Measurements from ENCODE around the gene LIMCH1. TPM values are rescaled to one million over a fixed set of nuclear protein-coding genes. Genes with fewer than 3 reads are reported as not detected.

The LIMCH1 gene
- total RNA-seq, 3 donors from 2014 or later (not counting 1 experiment from before 2014, with no cell fraction given): 0.05 TPM; not detected in 2

- Mint-ChIP-seq H3K9me3 (peaks cover 0 to 3% of the 10 kb centered on the region in 2 donors), H3K4me1 (no peaks in the 10 kb centered on the region), H3K27ac (no peak overlapping the region), H3K27me3 (ENCODE audit: low read depth in 2 of 2) (no peaks in the 10 kb centered on the region), H3K4me3 (no peak overlapping the region), H3K36me3 (no peaks in the 10 kb centered on the region)
- no peak for TF ChIP-seq CTCF (IDR thresholded peaks at IDR 0.05)
- H3K4me3 ChIP-seq (ENCODE audit: low read length): no peak overlapping the region
- no peak for ATAC-seq
- H3K36me3 ChIP-seq (ENCODE audit: control insufficient read depth, insufficient read depth, low read length): no peaks in the 10 kb centered on the region
- 100% methylated on average over 1 of the region's 1 CpG for WGBS (ENCODE audit: insufficient coverage)
- intact Hi-C loops (cut with micrococcal nuclease): no loop called here
- H3K27me3 ChIP-seq (ENCODE audit: control insufficient read depth, insufficient read depth, low read length): no peaks in the 10 kb centered on the region
- no peak overlapping the region for H3K27ac ChIP-seq (ENCODE audit: low read length)
- no peak for DNase-seq
- no peaks in the 10 kb centered on the region for H3K9me3 ChIP-seq (ENCODE audit: control insufficient read depth, insufficient read depth, low read length)
- no peaks in the 10 kb centered on the region for H3K4me1 ChIP-seq (ENCODE audit: control insufficient read depth, insufficient read depth, low read length)
Observed at GRCh38 chr4:41537292-41537890, 566 bp upstream of the LIMCH1 start.

GRCh38 chr4:41538887-41539498, 1.0 kb downstream of the LIMCH1 start:
- H3K36me3 ChIP-seq (ENCODE audit: control insufficient read depth, insufficient read depth, low read length): no peaks in the 10 kb centered on the region
- no peak overlapping the region for H3K4me3 Mint-ChIP-seq
- H3K27me3 ChIP-seq (ENCODE audit: control insufficient read depth, insufficient read depth, low read length): no peaks in the 10 kb centered on the region
- H3K4me3 ChIP-seq (ENCODE audit: low read length): no peak overlapping the region
- no peaks in the 10 kb centered on the region for H3K4me1 Mint-ChIP-seq
- no peak for ATAC-seq
- H3K27ac ChIP-seq (ENCODE audit: low read length): no peak overlapping the region
- TF ChIP-seq CTCF (IDR thresholded peaks at IDR 0.05): no peak
- H3K36me3 Mint-ChIP-seq: no peaks in the 10 kb centered on the region
- intact Hi-C loops (cut with micrococcal nuclease): no loop called here
- no peaks in the 10 kb centered on the region for H3K9me3 ChIP-seq (ENCODE audit: control insufficient read depth, insufficient read depth, low read length)
- no peak overlapping the region for H3K27ac Mint-ChIP-seq
- H3K9me3 Mint-ChIP-seq: peaks cover 0 to 3% of the 10 kb centered on the region in 2 donors
- WGBS (ENCODE audit: insufficient coverage): 88% methylated on average over 12 of the region's 12 CpGs
- no peaks in the 10 kb centered on the region for H3K4me1 ChIP-seq (ENCODE audit: control insufficient read depth, insufficient read depth, low read length)
- no peaks in the 10 kb centered on the region for H3K27me3 Mint-ChIP-seq (ENCODE audit: low read depth in 2 of 2)
- no peak for DNase-seq

GRCh38 chr4:41539711-41540110, 1.8 kb downstream of the LIMCH1 start:
- TF ChIP-seq CTCF (IDR thresholded peaks at IDR 0.05): no peak
- Mint-ChIP-seq H3K4me1 (no peaks in the 10 kb centered on the region), H3K9me3 (peaks cover 2 to 3% of the 10 kb centered on the region in 2 donors), H3K27me3 (ENCODE audit: low read depth in 2 of 2) (no peaks in the 10 kb centered on the region), H3K4me3 (no peak overlapping the region), H3K27ac (no peak overlapping the region), H3K36me3 (no peaks in the 10 kb centered on the region)
- no peak for DNase-seq
- H3K4me1 ChIP-seq (ENCODE audit: control insufficient read depth, insufficient read depth, low read length): no peaks in the 10 kb centered on the region
- H3K9me3 ChIP-seq (ENCODE audit: control insufficient read depth, insufficient read depth, low read length): no peaks in the 10 kb centered on the region
- H3K36me3 ChIP-seq (ENCODE audit: control insufficient read depth, insufficient read depth, low read length): no peaks in the 10 kb centered on the region
- intact Hi-C loops (cut with micrococcal nuclease): no loop called here
- no peaks in the 10 kb centered on the region for H3K27me3 ChIP-seq (ENCODE audit: control insufficient read depth, insufficient read depth, low read length)
- H3K27ac ChIP-seq (ENCODE audit: low read length): no peak overlapping the region
- no peak for ATAC-seq
- no peak overlapping the region for H3K4me3 ChIP-seq (ENCODE audit: low read length)

GRCh38 chr4:41540687-41541086, 2.7 kb downstream of the LIMCH1 start:
- H3K4me3 Mint-ChIP-seq: no peak overlapping the region
- H3K27me3 ChIP-seq (ENCODE audit: control insufficient read depth, insufficient read depth, low read length): no peaks in the 10 kb centered on the region
- no peak for TF ChIP-seq CTCF (IDR thresholded peaks at IDR 0.05)
- no peaks in the 10 kb centered on the region for H3K4me1 Mint-ChIP-seq
- no peaks in the 10 kb centered on the region for H3K9me3 ChIP-seq (ENCODE audit: control insufficient read depth, insufficient read depth, low read length)
- no peaks in the 10 kb centered on the region for H3K36me3 Mint-ChIP-seq
- ATAC-seq: no peak
- WGBS (ENCODE audit: insufficient coverage): 71% methylated on average over 5 of the region's 5 CpGs
- no peak overlapping the region for H3K4me3 ChIP-seq (ENCODE audit: low read length)
- DNase-seq: no peak
- no peak overlapping the region for H3K27ac ChIP-seq (ENCODE audit: low read length)
- H3K36me3 ChIP-seq (ENCODE audit: control insufficient read depth, insufficient read depth, low read length): no peaks in the 10 kb centered on the region
- no peak overlapping the region for H3K27ac Mint-ChIP-seq
- no peaks in the 10 kb centered on the region for H3K27me3 Mint-ChIP-seq (ENCODE audit: low read depth in 2 of 2)
- intact Hi-C loops (cut with micrococcal nuclease): no loop called here
- peaks cover 2 to 6% of the 10 kb centered on the region in 2 donors for H3K9me3 Mint-ChIP-seq
- H3K4me1 ChIP-seq (ENCODE audit: control insufficient read depth, insufficient read depth, low read length): no peaks in the 10 kb centered on the region
